GM19023 (cell line): ENCODE results near the gene GALC.

Experiments used
- ATAC-seq: cut with Tn5 transposase; IDR thresholded peaks from one replicate; pipeline ENCODE4 v1.9.1; 2021; ENCODE audit warnings: mild to moderate bottlenecking, moderate library complexity; ENCODE audit not compliant: unreplicated experiment

The GALC gene

DNA sequence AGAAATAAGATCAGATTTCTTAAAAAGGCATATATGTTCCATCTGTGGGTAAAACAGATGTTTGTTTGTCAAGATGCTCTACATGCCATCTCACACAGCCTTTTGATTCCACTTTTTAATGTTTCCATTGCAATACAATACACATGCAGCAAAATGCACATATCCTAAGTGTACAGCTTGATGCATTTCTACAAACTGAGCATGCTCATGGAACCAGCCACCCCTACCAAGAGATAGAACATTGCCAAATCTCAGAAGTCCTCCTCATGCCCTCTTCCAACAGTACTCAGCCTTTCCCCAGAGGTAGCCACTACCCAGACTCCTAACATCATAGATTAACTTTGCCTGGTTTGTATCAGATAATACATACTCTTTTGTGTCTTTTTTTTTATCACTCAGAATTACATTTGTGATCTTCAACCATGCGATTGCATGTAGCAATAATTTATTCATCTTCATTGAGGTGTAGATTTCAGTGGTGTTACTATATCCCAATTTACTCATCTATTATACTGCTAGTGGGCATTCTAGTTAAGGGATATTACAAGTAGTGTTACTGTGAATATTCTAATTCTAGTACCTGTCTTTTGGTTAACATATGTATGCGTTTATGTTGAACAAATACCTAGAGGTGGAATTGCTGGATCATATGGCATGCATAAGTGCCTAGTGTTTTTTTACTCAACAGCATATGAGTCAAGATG, 15.2 kb upstream of the GALC start:
- no peak for ATAC-seq

DNA sequence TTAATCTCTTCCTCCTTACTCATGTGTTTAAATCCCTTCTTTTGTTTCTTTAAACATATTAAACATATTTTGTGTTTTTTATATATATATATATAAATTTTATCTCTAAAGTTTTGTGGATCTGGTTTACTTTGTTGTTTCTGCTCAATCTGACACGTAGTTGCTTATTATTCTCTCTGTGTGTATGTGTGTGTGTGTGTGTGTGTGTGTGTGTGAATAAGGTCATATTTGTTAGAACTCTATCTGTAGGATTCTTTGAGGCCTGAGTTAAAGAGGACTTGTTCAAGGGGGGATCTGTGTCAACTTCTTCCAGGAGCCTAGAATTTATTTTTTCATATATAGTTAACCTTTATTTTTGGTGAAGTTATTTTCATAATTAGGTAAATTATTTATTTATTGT, 14.6 kb upstream of the GALC start:
- no peak for ATAC-seq

DNA sequence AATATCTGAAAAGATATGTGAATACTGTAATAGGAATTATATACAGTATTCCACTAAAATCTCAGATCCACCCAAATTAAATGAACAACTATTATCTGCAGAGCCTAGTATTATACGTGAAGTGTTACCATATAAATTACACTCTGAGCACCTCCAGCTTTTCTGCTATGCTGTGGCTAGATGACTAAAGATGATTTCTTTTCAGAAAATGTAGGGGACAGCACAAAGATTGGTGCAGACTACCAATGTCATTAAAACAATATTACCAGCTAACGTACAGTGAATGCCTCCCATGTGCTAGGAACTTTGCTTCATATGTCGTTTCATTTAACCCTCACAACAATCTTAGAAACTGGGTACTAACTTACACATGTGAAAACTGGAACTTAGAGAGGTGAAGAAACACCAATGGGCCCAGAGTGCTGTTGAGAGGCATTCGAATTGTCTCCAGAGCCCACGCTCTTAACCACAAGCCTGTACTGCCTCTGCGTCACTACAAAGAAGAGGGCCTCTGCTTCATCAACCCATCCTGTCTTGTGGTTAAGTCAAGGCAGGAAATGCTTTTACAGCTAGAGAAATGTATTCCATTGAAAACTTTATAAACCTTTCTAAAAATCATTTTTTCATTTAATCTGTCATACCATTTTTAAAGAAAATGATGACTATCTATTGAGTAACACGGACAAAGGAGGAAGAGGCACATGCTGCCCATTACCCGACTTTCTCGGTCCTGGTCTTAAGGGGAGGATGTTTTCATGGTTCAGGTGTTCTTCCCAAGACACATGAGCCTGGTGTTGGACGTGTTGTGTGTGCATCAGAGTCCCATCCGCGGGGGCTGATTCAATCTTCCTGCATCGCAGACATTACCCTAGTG, 13.2 kb upstream of the GALC start:
- peak; percentile 94 for ATAC-seq

DNA sequence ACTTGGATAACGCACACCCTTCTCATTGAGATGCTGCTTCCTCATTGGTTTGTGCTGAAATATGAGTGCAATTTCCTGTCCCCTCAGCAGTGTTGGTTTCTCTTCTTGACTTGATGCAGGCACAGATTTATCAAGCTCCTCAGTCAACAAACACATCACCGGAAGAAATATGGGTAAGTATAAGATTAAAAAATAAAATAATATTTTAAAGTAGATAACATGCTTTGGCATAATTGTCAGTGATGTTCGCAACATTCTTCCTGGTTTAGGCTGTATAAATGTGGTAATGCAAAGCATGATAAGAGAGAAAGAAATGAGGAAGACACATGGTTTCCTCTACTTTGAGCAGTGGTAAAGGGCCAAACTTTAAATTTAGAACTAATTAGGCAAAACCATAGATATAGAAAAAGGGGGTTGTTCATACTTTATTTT, 12.1 kb upstream of the GALC start, which contains the start of gene GPR65:
TSS of gene GPR65 (plus strand) at position 86 of the 432 bp plus-strand sequence. CDS start 5,713 bp downstream, outside the sequence.
- ATAC-seq, result peak; percentile 54

DNA sequence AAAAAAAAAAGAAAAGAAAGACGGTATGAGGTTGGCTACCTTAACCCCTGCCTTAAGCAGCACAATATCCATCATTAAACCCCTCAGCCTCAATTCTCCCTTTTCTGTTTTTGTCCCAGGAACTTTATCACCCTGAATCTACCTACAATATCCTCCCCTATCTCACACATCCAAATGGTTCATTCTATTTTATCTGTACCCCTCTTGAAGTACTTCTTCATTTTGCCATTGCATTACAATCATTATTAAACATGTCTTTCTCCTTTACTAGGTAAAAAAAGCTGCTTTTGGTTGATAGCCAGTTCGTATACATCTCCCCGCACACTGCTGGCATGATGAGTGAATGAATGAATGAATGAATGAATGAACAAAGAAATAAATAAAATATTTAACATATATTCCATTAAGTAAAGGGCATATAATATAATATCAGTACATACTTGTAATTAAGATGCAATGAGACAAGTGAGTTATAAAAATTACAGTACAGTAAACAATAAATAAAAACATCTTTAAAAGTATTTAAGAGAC, 11.6 kb upstream of the GALC start:
- ATAC-seq, result no peak

DNA sequence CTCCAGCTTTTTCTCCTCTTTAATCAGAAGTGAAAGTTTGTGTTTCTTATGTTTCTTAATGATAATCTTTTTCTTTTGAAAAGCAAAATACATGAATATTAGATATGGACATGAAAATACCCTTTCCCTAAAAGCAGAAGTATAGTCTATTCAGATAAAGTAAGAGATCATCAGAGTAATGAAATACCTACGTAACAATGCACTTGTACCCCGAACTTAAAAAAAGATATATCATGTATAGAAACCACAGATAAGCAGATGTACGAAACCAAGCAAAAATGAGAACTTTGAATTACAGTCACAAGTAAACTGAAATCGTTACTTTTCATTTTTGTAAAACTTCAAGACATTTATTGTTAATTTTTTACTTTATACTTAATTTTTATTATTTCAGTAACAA, 10.4 kb upstream of the GALC start:
- no peak for ATAC-seq

DNA sequence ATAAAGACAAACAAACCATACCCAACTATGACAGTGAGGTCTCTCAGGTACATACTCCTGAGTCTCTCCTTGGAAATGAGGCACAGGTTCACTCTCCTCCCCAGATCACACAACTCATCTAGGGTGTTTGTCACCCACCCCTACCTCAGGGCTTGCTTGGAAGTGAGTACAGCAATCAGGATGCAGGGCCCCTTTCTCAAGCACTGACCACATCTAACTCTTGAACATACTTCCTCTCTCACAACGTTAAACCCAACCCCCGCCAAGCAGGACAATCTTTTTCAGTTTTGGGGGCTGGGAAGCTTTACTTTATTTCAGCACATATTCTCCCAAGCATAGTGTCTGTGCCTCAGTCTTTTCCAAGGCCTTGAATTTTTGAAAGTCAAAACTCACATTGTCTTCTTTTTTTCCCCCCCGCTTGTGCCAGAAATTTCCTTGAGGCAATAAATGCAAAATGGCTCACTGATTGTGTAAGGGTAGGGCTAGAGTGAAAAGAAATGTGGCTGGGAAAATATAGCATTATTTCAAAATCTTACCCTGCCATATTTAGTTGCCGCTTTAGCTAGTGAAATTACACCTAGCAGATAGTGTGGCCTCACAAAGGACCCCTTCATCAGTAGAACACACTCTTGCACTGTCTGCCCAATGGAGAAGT, 9.6 kb upstream of the GALC start:
- no peak for ATAC-seq

DNA sequence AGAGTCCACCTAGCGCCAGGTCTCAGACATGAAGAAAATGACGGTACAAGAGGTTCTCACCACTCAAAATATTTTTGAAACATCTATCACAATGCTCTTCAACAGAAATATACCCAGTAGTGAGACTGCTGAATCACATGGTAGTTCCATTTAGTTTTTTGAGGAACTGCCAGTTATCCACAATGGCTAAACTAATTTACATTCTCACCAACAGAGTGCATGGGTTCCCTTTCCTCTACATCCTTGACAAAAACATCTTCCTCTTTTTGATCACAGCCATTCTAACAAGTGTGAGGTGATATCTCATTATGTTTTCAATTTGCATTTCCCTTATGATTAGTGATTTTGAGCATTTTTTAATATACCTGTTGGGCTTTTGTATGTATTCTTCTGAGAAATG, 6.3 kb upstream of the GALC start:
- no peak for ATAC-seq

DNA sequence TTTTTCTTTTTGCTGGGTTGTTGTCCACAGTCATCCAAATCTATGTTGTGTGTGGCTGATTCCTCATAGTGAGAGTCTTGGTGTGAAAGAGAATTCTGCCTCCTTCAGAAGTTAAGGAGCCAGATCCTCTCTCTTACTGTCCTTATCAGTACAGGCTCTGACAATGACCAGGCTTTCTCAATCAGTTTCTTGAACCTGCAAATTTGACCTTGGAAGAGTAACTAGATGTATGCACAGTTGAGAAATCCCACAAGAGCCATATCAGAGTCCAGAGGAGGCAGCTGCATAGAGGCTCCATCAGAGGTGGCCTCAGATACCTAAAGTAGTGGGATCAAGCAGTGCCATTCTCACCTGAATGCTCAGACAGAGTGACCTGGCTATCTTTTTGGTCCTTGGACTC, 5.5 kb upstream of the GALC start:
- ATAC-seq, result no peak

DNA sequence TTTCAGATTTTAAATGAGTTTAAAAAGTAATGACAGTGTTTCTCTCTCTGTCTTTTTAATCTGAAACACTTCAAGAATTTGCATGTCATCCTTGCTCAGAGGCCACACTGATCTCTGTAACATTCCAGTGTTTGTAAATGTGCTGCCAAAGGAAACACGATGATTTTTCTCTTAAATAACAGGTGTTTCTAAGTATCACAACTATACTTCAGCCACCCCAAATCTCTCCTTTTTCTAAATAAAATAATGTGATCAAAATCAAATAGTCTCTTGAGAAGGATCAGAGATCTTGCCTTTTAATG, 3.3 kb upstream of the GALC start:
- no peak for ATAC-seq

DNA sequence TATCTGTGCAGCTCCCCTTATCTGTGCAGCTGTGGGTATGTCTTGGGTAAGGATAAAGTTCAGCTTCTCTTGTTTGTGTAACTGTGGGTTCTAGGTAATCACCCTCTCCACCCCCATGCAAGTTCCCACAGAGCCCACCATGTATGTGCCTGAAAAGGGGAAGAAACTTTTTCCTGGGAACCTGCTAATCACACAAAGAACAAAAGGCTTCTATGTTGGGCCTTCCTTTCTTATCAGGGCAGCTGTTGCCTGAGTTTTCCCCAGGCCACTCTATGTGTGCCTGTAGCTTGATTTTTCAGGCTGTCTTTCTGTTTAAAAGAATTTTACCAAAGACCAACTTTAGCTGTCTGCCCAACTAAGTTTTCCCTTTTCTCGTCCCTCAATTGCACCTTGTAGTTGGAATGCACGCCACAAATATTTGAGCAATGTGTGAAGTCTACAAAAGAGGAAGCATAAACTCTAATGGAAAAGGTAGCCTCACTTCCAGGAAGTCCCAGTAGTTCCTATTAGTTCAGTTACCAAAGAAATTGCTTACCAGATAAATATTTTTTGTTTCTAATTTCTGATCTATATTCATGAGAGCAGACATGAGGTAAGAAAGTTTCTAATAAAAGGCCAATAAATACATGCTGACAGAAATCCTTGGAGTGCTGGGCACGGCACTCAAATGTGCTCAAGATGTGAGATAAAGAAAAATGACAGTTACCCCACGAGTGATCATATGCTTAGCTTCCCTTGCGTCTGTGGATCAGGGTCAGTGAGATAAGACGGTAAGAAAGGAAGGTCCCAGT, 2.7 kb upstream of the GALC start:
- no peak for ATAC-seq

DNA sequence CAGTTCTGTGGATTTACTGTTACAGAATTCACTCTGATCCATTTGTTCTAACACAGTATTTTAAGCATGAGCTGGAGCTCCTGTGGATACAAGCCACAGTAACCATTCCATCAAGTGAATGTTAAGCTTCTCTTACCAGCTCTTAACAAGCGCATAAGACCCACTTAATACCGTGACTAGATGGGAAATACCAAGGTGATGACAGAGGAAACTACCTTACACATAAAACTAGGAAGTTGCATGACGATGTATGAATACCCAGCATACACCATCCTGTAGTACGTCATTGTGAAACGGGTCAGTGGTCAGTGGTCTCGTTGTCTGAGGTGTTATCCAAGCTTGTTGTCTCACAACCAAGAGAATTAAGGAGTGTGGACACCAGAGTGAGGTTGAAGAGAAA, 2.0 kb upstream of the GALC start:
- ATAC-seq, result peak; percentile 22

DNA sequence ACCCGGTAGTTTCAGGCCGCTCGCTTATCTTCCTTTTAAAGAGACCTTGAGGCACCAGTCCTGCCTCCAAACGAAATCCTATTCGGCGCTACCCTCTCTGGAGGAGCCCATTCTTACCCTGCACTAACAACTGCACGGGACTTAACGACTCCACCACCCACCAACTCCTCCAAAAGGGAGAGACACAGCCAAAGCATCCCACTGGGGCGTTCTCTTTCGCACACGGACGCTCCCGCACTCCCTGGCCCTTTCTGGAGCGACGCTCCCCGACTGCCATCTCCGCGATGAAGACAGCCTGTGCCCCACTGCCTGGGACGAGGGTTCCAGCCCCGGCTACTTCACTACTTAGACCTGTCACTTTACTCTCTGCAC, 650 bp downstream of the GALC start:
- ATAC-seq, result no peak

DNA sequence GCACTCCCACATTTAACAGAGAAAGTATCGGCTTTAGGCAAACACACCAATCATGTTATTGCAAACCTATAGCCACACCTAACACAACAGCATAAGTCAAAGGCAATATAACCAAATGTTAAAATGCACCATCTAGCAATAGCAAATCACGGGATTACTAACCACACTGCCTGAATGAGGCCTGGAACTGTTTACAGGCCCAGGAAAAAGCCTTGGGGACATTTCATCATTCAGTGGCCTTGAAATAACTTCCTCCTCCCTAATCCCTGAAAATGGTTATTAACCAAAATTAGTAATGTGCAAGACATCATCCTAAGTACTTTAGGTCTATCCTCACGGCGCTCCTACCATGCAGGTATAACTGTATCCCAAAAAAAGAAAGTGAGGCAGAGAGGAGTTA, 2.3 kb downstream of the GALC start:
- ATAC-seq, result no peak

DNA sequence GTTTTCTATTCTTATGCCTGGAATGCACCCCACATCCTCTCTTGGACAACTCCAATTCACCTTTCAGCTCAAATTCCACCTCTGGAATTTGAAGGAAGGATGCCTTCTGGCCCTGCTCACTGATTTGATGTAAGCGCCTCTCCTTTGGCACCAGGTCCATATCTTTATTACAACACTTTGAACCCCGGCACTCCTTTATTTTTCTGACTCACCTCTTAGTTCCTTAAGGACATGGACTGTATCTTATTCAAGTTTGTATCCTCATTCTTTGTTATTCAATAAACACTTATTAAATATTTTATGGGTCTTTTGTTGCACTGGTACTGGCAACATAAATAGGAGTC, 3.1 kb downstream of the GALC start:
- no peak for ATAC-seq

DNA sequence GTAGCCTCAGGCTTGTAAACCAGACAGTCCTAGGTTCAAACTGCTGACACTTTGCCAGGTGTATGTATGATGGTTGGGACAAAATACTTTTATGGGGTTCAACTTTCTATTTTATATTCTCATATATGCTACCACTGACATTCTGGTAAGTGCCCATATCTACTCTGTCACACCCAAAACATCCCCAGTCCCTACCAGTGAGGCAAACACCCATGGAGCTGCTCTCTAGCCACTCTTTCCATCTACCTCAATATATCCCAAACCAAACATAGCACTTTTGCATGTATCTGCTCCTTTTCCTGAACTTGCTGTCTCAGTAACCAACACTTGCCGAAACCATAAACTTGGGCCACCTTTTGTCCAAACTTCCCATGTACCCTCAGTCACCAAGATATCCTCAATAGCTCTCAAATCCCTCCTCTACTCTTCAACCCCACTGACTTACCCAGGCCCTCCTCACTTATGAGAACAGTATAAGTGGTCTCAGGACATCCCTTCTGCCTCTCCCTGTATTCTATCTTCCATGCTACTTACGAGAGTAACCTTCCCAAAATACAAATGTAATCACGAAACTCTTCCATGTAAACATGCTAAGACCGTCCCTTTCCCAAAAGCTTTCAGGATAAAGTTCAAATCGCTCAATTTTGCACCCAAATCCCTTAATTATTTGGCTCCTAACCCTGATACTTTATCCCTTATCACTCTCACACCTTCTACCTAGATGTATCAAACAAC, 3.6 kb downstream of the GALC start:
- ATAC-seq, result no peak

DNA sequence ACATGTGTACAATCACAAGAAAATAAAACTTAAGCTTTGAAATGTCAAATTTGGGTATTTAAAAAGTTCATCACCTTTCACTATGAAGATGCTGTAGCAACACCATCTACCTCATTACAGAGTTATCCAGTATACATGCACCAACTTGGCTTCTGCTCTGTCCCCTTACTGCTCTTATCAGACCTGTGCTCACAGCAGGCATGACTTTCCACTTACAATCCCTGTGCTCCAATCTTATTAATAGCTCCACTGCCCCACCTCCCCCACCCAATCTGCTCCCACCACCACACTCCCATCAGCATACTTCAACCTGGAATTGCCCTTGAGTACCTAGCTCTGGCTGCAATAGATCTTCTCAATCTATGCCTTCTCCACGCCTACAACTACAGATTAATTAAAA, 13.3 kb downstream of the GALC start:
- no peak for ATAC-seq

DNA sequence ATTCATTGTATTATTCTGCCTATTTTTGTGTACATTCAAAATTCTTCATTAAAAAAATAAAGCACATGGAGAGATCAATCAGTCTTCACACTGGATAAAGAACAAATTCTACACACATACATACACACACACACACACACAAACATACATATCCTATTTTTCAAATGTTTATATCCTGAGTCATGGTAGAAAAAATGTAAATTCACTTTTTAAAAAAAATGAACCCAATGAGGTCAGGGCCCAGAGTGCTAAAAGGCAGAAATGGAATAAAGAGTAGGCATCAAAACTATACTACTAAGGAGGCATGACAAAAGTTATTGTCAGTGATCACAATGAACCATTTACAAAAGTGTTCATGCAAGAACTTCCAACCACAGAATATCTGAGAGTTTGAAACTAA, 17.3 kb downstream of the GALC start:
- ATAC-seq, result no peak

DNA sequence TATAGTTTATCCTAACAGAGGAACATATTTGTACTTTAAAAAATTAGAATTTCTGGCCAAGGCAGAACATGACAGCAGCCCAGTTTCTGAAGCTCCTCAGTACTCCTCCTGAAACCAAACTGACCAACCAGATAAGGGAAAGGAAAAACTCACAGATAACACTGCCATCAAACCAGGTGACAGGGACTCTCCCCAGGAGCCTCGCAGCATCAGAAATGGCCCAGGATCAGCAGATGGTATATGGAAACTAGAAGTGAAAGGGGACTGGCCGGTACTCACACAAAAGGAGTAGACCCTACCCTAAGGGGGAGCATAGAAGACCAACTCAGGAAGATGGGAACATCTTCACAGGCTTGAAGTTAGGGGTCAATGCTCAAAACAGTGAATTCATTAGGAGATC, 22.0 kb downstream of the GALC start:
- ATAC-seq, result peak; percentile 90

DNA sequence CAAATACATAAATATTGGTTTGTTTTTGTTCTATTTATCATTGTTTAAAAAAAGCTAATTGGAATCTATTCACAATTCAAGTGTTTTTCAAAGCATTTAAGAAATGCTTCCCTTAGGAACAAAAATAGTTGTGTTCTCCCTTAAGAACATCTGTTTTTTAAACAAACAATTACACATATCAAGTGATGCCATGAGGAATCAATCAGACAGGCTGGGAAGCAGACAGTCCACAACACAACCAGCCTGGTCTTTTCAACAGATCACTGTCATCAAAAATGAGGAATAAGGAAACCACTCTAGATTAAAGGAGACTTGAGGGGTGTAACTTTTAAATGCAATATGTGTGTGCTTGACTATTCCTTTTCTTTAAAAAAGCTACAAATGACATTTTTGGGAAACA, 25.5 kb downstream of the GALC start:
- no peak for ATAC-seq
